GM21825 (cell line): Measurements from ENCODE around the gene CATSPER3.
"Not testable (repeated sequence)": the region's sequence is repeated elsewhere in the genome, so short reads cannot be mapped to it uniquely, and the experiment has no call there.

ENCODE experiments used
- ATAC-seq: cut with Tn5 transposase; IDR thresholded peaks from one replicate; pipeline ENCODE4 v1.9.1; 2021; ENCODE audit warnings: mild to moderate bottlenecking, moderate library complexity; ENCODE audit not compliant: unreplicated experiment

Gene CATSPER3

GRCh38 chr5:134969166-134969565, 1.5 kb downstream of the CATSPER3 start:
- no peak for ATAC-seq

GRCh38 chr5:134975078-134975715, 7.5 kb downstream of the CATSPER3 start:
- ATAC-seq = no peak

GRCh38 chr5:134975843-134976242, 8.1 kb downstream of the CATSPER3 start:
- ATAC-seq = no peak

- no peak for ATAC-seq
These were observed 9.1 kb downstream of the CATSPER3 start for GRCh38 chr5:134976841-134977240.

GRCh38 chr5:134979416-134979815, 11.7 kb downstream of the CATSPER3 start:
- no peak for ATAC-seq

GRCh38 chr5:134982230-134982629, 14.5 kb downstream of the CATSPER3 start:
- ATAC-seq = no peak

GRCh38 chr5:134989266-134989830, 21.6 kb downstream of the CATSPER3 start:
- no peak for ATAC-seq

- ATAC-seq = not testable (repeated sequence)
These were observed 22.5 kb downstream of the CATSPER3 start for GRCh38 chr5:134990183-134990582.

- ATAC-seq = no peak
These were observed 24.4 kb downstream of the CATSPER3 start for GRCh38 chr5:134992148-134992547.

GRCh38 chr5:134993161-134993560, 25.5 kb downstream of the CATSPER3 start:
- no peak for ATAC-seq

GRCh38 chr5:134994560-134995156, 27.0 kb downstream of the CATSPER3 start:
- no peak for ATAC-seq

GRCh38 chr5:134995850-134996402, 28.2 kb downstream of the CATSPER3 start:
- no peak for ATAC-seq

GRCh38 chr5:134997015-134997414, 29.3 kb downstream of the CATSPER3 start:
- ATAC-seq = no peak

- ATAC-seq = not testable (repeated sequence)
These were observed 30.4 kb downstream of the CATSPER3 start for GRCh38 chr5:134998068-134998467.

GRCh38 chr5:135004376-135004775, 36.7 kb downstream of the CATSPER3 start:
- no peak for ATAC-seq

- ATAC-seq = no peak
These were observed 37.4 kb downstream of the CATSPER3 start for GRCh38 chr5:135005076-135005475.

GRCh38 chr5:135007305-135007704, 39.6 kb downstream of the CATSPER3 start:
- ATAC-seq = no peak

GRCh38 chr5:135007749-135008363, 40.1 kb downstream of the CATSPER3 start:
- no peak for ATAC-seq

GRCh38 chr5:135008556-135008955, 40.8 kb downstream of the CATSPER3 start:
- no peak for ATAC-seq

- ATAC-seq = no peak
These were observed 41.5 kb downstream of the CATSPER3 start for GRCh38 chr5:135008981-135009735.
